ENCODE measurements around the gene MAGEB1.

DNA sequence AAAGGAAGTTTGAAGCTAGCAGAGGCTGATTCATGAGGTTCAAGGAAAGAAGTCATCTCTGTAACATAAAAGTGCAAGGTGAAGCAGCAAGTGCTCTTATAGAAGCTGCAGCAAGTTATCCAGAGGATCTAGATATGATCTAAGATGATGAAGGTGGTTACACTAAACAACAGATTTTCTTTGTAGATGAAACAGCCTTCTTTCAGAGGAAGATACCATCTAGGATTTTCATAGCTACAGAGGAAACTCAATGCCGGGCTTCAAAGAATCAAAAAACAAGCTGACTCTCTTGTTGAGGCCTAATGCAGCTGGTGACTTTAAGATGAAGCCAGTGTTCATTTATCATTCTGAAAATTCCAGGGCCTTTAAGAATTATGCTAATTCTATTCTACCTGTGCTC lies 33.5 kb downstream of the MAGEB1 start:
- no peak for TF ChIP-seq NR2C2 (CRISPR knock-in tag; IDR thresholded peaks at IDR 0.05)
- TF ChIP-seq, protein P1, sequence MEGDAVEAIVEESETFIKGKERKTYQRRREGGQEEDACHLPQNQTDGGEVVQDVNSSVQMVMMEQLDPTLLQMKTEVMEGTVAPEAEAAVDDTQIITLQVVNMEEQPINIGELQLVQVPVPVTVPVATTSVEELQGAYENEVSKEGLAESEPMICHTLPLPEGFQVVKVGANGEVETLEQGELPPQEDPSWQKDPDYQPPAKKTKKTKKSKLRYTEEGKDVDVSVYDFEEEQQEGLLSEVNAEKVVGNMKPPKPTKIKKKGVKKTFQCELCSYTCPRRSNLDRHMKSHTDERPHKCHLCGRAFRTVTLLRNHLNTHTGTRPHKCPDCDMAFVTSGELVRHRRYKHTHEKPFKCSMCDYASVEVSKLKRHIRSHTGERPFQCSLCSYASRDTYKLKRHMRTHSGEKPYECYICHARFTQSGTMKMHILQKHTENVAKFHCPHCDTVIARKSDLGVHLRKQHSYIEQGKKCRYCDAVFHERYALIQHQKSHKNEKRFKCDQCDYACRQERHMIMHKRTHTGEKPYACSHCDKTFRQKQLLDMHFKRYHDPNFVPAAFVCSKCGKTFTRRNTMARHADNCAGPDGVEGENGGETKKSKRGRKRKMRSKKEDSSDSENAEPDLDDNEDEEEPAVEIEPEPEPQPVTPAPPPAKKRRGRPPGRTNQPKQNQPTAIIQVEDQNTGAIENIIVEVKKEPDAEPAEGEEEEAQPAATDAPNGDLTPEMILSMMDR (IDR thresholded peaks at IDR 0.05), result no peak
- TF ChIP-seq, protein P2, sequence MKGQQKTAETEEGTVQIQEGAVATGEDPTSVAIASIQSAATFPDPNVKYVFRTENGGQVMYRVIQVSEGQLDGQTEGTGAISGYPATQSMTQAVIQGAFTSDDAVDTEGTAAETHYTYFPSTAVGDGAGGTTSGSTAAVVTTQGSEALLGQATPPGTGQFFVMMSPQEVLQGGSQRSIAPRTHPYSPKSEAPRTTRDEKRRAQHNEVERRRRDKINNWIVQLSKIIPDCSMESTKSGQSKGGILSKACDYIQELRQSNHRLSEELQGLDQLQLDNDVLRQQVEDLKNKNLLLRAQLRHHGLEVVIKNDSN (CRISPR knock-in tag; IDR thresholded peaks at IDR 0.05), result no peak
- TF ChIP-seq, protein P3, sequence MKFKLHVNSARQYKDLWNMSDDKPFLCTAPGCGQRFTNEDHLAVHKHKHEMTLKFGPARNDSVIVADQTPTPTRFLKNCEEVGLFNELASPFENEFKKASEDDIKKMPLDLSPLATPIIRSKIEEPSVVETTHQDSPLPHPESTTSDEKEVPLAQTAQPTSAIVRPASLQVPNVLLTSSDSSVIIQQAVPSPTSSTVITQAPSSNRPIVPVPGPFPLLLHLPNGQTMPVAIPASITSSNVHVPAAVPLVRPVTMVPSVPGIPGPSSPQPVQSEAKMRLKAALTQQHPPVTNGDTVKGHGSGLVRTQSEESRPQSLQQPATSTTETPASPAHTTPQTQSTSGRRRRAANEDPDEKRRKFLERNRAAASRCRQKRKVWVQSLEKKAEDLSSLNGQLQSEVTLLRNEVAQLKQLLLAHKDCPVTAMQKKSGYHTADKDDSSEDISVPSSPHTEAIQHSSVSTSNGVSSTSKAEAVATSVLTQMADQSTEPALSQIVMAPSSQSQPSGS (CRISPR knock-in tag; IDR thresholded peaks at IDR 0.05; ENCODE audit: borderline replicate concordance, low read depth), result no peak
- TF ChIP-seq, protein P4, sequence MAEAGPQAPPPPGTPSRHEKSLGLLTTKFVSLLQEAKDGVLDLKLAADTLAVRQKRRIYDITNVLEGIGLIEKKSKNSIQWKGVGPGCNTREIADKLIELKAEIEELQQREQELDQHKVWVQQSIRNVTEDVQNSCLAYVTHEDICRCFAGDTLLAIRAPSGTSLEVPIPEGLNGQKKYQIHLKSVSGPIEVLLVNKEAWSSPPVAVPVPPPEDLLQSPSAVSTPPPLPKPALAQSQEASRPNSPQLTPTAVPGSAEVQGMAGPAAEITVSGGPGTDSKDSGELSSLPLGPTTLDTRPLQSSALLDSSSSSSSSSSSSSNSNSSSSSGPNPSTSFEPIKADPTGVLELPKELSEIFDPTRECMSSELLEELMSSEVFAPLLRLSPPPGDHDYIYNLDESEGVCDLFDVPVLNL (CRISPR knock-in tag; IDR thresholded peaks at IDR 0.05; ENCODE audit: borderline replicate concordance, low read depth), result no peak
- TF ChIP-seq, protein P5, sequence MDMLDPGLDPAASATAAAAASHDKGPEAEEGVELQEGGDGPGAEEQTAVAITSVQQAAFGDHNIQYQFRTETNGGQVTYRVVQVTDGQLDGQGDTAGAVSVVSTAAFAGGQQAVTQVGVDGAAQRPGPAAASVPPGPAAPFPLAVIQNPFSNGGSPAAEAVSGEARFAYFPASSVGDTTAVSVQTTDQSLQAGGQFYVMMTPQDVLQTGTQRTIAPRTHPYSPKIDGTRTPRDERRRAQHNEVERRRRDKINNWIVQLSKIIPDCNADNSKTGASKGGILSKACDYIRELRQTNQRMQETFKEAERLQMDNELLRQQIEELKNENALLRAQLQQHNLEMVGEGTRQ (CRISPR knock-in tag; IDR thresholded peaks at IDR 0.05), result no peak
- no peak for TF ChIP-seq TEAD4 (CRISPR knock-in tag; IDR thresholded peaks at IDR 0.05)
- TF ChIP-seq, protein P6, sequence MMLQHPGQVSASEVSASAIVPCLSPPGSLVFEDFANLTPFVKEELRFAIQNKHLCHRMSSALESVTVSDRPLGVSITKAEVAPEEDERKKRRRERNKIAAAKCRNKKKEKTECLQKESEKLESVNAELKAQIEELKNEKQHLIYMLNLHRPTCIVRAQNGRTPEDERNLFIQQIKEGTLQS (CRISPR knock-in tag; conservative IDR thresholded peaks at IDR 0.05), result no peak
- TF ChIP-seq JUN (CRISPR knock-in tag; IDR thresholded peaks at IDR 0.05), result no peak
- TF ChIP-seq, protein P7, sequence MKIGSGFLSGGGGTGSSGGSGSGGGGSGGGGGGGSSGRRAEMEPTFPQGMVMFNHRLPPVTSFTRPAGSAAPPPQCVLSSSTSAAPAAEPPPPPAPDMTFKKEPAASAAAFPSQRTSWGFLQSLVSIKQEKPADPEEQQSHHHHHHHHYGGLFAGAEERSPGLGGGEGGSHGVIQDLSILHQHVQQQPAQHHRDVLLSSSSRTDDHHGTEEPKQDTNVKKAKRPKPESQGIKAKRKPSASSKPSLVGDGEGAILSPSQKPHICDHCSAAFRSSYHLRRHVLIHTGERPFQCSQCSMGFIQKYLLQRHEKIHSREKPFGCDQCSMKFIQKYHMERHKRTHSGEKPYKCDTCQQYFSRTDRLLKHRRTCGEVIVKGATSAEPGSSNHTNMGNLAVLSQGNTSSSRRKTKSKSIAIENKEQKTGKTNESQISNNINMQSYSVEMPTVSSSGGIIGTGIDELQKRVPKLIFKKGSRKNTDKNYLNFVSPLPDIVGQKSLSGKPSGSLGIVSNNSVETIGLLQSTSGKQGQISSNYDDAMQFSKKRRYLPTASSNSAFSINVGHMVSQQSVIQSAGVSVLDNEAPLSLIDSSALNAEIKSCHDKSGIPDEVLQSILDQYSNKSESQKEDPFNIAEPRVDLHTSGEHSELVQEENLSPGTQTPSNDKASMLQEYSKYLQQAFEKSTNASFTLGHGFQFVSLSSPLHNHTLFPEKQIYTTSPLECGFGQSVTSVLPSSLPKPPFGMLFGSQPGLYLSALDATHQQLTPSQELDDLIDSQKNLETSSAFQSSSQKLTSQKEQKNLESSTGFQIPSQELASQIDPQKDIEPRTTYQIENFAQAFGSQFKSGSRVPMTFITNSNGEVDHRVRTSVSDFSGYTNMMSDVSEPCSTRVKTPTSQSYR (CRISPR knock-in tag; IDR thresholded peaks at IDR 0.05), result no peak
- TF ChIP-seq NFYB (CRISPR knock-in tag; conservative IDR thresholded peaks at IDR 0.05; ENCODE audit: low read depth), result no peak
- TF ChIP-seq, protein P8, sequence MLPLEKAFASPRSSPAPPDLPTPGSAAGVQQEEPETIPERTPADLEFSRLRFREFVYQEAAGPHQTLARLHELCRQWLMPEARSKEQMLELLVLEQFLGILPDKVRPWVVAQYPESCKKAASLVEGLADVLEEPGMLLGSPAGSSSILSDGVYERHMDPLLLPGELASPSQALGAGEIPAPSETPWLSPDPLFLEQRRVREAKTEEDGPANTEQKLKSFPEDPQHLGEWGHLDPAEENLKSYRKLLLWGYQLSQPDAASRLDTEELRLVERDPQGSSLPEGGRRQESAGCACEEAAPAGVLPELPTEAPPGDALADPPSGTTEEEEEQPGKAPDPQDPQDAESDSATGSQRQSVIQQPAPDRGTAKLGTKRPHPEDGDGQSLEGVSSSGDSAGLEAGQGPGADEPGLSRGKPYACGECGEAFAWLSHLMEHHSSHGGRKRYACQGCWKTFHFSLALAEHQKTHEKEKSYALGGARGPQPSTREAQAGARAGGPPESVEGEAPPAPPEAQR (CRISPR knock-in tag; IDR thresholded peaks at IDR 0.05), result no peak
- no peak for TF ChIP-seq FOXP1 (CRISPR knock-in tag; IDR thresholded peaks at IDR 0.05; ENCODE audit: borderline replicate concordance)
- TF ChIP-seq, protein P9, sequence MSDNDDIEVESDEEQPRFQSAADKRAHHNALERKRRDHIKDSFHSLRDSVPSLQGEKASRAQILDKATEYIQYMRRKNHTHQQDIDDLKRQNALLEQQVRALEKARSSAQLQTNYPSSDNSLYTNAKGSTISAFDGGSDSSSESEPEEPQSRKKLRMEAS (CRISPR knock-in tag; IDR thresholded peaks at IDR 0.05), result no peak
